ENCODE measurements around the gene CIPC.

DNA sequence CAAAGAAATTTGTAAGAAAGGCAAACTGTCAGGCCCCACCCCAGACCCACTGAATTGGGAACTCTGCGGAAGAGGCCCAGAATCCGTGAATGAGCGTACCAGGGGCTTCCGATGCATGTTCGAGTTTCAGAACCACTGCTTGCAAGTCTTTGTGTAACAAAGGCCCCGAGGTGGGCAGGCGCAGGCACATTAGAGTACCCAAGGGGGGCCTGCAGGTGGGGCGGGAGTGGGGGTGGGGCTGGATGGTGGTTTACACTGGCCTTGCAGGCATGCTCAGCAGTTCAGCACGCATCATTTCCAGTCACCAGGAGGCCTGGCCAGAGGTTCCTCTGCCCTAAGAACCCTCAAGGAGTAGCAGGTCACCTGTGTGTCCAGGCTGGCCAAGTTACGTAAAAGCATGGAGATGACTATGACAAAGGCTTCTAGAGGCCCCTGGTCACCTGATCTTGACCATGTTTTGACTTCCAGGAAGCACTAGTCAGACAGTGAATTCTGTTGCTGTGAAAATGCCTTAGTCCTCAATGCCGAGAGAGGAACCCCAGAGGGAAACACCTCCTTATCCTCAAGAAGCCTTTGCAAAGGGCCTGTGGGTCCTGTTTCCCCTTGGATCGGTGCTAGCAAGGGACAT is 36.3 kb upstream of the CIPC start:
- TF ChIP-seq POLR2AphosphoS5 (IDR thresholded peaks at IDR 0.05; ENCODE audit: borderline replicate concordance, low read depth, low read length) (no peak), FOXP2 (optimal IDR thresholded peaks at IDR 0.05; ENCODE audit: control extremely low read depth, extremely low read length, insufficient read depth) (no peak)
